K562 (cell line): ENCODE results near the gene NGRN. TPM values are rescaled to one million over a fixed set of nuclear protein-coding genes. Genes with fewer than 3 reads are reported as not detected.

ENCODE experiments used
- ARHGAP35 ChIP-seq: fragments of 450-650 bp; IDR thresholded peaks from 2 replicates; pipeline ENCODE4 v1.6.1; 2018; ENCODE audit not compliant: partially characterized antibody
- ATF1 ChIP-seq, 2 experiments: fragments of 450-650 bp in 1 of 2; IDR thresholded peaks; 2 replicates each; pipeline ENCODE4 v1.6.1; 2016; ENCODE audit warnings: missing compliant biosample characterization in 1 of 2, missing genetic modification characterization in 1 of 2
- BHLHE40 ChIP-seq: IDR thresholded peaks from 2 replicates; pipeline ENCODE4 v1.6.1; 2011; ENCODE audit warnings: low read length, improper control_type of control experiment
- CREB1 ChIP-seq, 2 experiments: sonication (generic) in 1 of 2; formaldehyde crosslinking in 1 of 2; IDR thresholded peaks; 2 replicates each; pipeline versions ENCODE4 v1.6.1 to v1.8.0; 2012 to 2022; ENCODE audit warnings: inconsistent platforms in 1 of 2, mild to moderate bottlenecking in 1 of 2, missing genetic modification reagents in 1 of 2, moderate library complexity in 1 of 2
- CXXC5 ChIP-seq: fragments of 250-450 bp; sonication (Bioruptor Pico); IDR thresholded peaks from 2 replicates; pipeline ENCODE4 v1.8.0; 2022; ENCODE audit warnings: inconsistent platforms, mild to moderate bottlenecking, moderate library complexity
- HDAC2 ChIP-seq: fragments of 450-650 bp; IDR thresholded peaks from 2 replicates; pipeline ENCODE4 v1.6.1; 2016; ENCODE audit warnings: mild to moderate bottlenecking
- HSF4 ChIP-seq: fragments of 250-450 bp; sonication (Bioruptor Pico); IDR thresholded peaks from 2 replicates; pipeline ENCODE4 v2.1.2; 2022; ENCODE audit warnings: mild to moderate bottlenecking, moderate library complexity, borderline replicate concordance
- JUND ChIP-seq, 2 experiments: IDR thresholded peaks; 2 replicates in 1 of 2; 3 replicates in 1 of 2; pipeline ENCODE4 v1.6.1; 2011; ENCODE audit warnings: borderline replicate concordance in 2 of 2, low read depth in 2 of 2, low read length in 2 of 2, improper control_type of control experiment in 1 of 2, missing biosample characterization in 1 of 2, missing genetic modification characterization in 1 of 2, missing genetic modification reagents in 1 of 2
- MAZ ChIP-seq, 2 experiments: fragments of 450-650 bp in 1 of 2; sonication (generic) in 1 of 2; formaldehyde crosslinking; IDR thresholded peaks in 1 of 2; conservative IDR thresholded peaks in 1 of 2; 2 replicates each; pipeline versions ENCODE4 v1.4.0 to v1.5.0; 2020; ENCODE audit warnings: mild to moderate bottlenecking in 1 of 2, missing genetic modification reagents in 1 of 2
- MITF ChIP-seq: IDR thresholded peaks from 2 replicates; pipeline ENCODE4 v1.6.1; 2014; ENCODE audit warnings: antibody characterized with exemption
- NR2F6 ChIP-seq: fragments of 450-650 bp; formaldehyde crosslinking; IDR thresholded peaks from 2 replicates; pipeline ENCODE4 v1.4.0; 2020; ENCODE audit warnings: mild to moderate bottlenecking
- RAD21 ChIP-seq, 2 experiments: fragments of 250-450 bp in 1 of 2; fragments of 450-650 bp in 1 of 2; sonication (Bioruptor Pico) in 1 of 2; formaldehyde crosslinking in 1 of 2; IDR thresholded peaks in 1 of 2; conservative IDR thresholded peaks in 1 of 2; 2 replicates each; pipeline versions ENCODE4 v1.4.0 to v1.8.0; 2020 to 2022; ENCODE audit warnings: mild to moderate bottlenecking in 2 of 2, moderate library complexity in 1 of 2
- RREB1 ChIP-seq: fragments of 250-450 bp; sonication (Bioruptor Pico); IDR thresholded peaks from 2 replicates; pipeline ENCODE4 v1.4.0; 2020
- SUPT5H ChIP-seq: fragments of 450-650 bp; IDR thresholded peaks from 2 replicates; pipeline ENCODE4 v1.6.1; 2016
- TAF1 ChIP-seq: IDR thresholded peaks from 2 replicates; pipeline ENCODE4 v1.6.1; 2011; ENCODE audit warnings: mild to moderate bottlenecking, low read length, moderate library complexity; ENCODE audit not compliant: insufficient read depth, control insufficient read depth, severe bottlenecking; ENCODE audit errors: extremely low read depth
- TBP ChIP-seq: optimal IDR thresholded peaks from 2 replicates; pipeline ENCODE3; 2011; ENCODE audit warnings: low read depth, low read length, improper control_type of control experiment
- ZC3H4 ChIP-seq: sonication (generic); formaldehyde crosslinking; IDR thresholded peaks from 2 replicates; pipeline ENCODE4 v1.9.0; 2021; ENCODE audit warnings: missing genetic modification reagents, borderline replicate concordance
- ZNF224 ChIP-seq: sonication (generic); formaldehyde crosslinking; IDR thresholded peaks from 2 replicates; pipeline ENCODE4 v1.8.0; 2022; ENCODE audit warnings: mild to moderate bottlenecking, missing genetic modification reagents
- polyA plus RNA-seq, 8 experiments: library from polyadenylated mRNA; depleted of rRNA in 4 of 8; stranded (reverse) in 5 of 8; unstranded in 3 of 8; fragments of >200 nt; fragmentation: Nextera tagmentation in 2 of 8; fragmentation: Illumina TruSeq in 1 of 8; extraction: Ambion mirVana in 2 of 8; extraction: Trizol in 1 of 8; gene quantifications; 2 replicates each; pipeline versions ENCODE4 v1.2.1 to v1.2.3, GENCODE V29; 2011 to 2014; ENCODE audit warnings: inconsistent platforms in 1 of 8, missing spikeins in 1 of 8
- total RNA-seq, 7 experiments: library from RNA; depleted of rRNA in 6 of 7; stranded (reverse); fragments of >200 nt in 6 of 7; fragmentation: Illumina TruSeq in 2 of 7; extraction: Trizol in 2 of 7; gene quantifications; 2 replicates each; pipeline versions ENCODE4 v1.2.1 to v1.2.3, GENCODE V29; 2011 to 2021; ENCODE audit warnings: low replicate concordance in 1 of 7

NGRN gene
- total and polyA plus RNA-seq, 9 of the 15 experiments (the other 6 are each of a cell fraction or from before 2014, with no cell fraction given), result 14.0 to 73.4 (median 60.0) TPM

- TF ChIP-seq RREB1 (peak; percentile 69; the same call in 1 of the 2 replicates), BHLHE40 (peak; percentile 56), NR2F6 (CRISPR knock-in tag) (no peak), HSF4 (CRISPR knock-in tag) (no peak), ZNF224 (CRISPR knock-in tag) (no peak), MITF (peak; percentile 15; the same call in 1 of the 2 replicates), HDAC2 (peak; percentile 56; the same call in 1 of the 2 replicates), RAD21 (CRISPR knock-in tag; conservative IDR thresholded peaks at IDR 0.05 in 1 of 2, IDR thresholded peaks at IDR 0.05 in 1 of 2) (0 out of 4 replicates have a peak, but pooled peaks of 1 of the 2 experiments have one; percentile 11), TAF1 (peak; percentile 26), ATF1 (CRISPR knock-in tag; IDR thresholded peaks at IDR 0.05) (no peak), ATF1 (tag; IDR thresholded peaks at IDR 0.05) (peak; percentile 77), MAZ (CRISPR knock-in tag; conservative IDR thresholded peaks at IDR 0.05 in 1 of 2, IDR thresholded peaks at IDR 0.05 in 1 of 2) (peak in 1 of 2 experiments; percentile 62; a peak in 2 of 4 replicates), TBP (peak; percentile 63), CREB1 (IDR thresholded peaks at IDR 0.05) (no peak), CREB1 (CRISPR knock-in tag; IDR thresholded peaks at IDR 0.05) (peak; percentile 63), ZC3H4 (CRISPR knock-in tag) (peak; percentile 40; the same call in 1 of the 2 replicates), SUPT5H (0 out of 2 replicates have a peak, but pooled peaks have one; percentile 54), JUND (IDR thresholded peaks at IDR 0.05; ENCODE audit: borderline replicate concordance, low read depth, low read length) (peak; percentile 78), JUND (tag; IDR thresholded peaks at IDR 0.05; ENCODE audit: borderline replicate concordance, low read depth, low read length) (peak; percentile 56; the same call in 1 of the 3 replicates), CXXC5 (CRISPR knock-in tag) (peak; percentile 76; the same call in 1 of the 2 replicates), ARHGAP35 (no peak)
- TF ChIP-seq, all 486 proteins: peak for 64
These were observed 31.1 kb upstream of the NGRN start, which contains the start of gene GDPGP1 (continued) for GRCh38 chr15:90234096-90234988.
